Naive thymus-derived CD4-positive, alpha-beta T cell (primary cell): ENCODE results near the gene PRR5L. TPM values are rescaled to one million over a fixed set of nuclear protein-coding genes. Genes with fewer than 3 reads are reported as not detected.

ENCODE experiments used
- ATAC-seq: fragments of 150-1000 bp; cut with Tn5 transposase; 2 replicates; pipeline ENCODE4 v1.10.0; 2021; ENCODE audit warnings: mild to moderate bottlenecking, moderate library complexity
- CTCF ChIA-PET: fragments of 350-600 bp; sonication (Branson Sonifier 250); formaldehyde crosslinking; loops from one replicate; lab custom pipeline; 2021; ENCODE audit warnings: antibody characterized with exemption; lab: Charles Lee
- POLR2A ChIA-PET: fragments of 350-600 bp; sonication (Branson Sonifier 250); formaldehyde crosslinking; loops from one replicate; lab custom pipeline; 2021; ENCODE audit warnings: antibody characterized with exemption, inconsistent platforms; lab: Charles Lee
- DNase-seq, 9 donors: peaks; one replicate each; pipeline versions ENCODE4 v3.0.0 to v3.0.0-alpha.2; 2020 to 2022; ENCODE audit warnings: mixed read lengths in 1 of 9
- H3K27ac ChIP-seq: one replicate; pipeline ENCODE4 v1.7.0; 2013; ENCODE audit warnings: mild to moderate bottlenecking, low read depth, low read length, moderate library complexity
- H3K27me3 ChIP-seq, 2 donors: one replicate each; pipeline ENCODE4 v1.7.0; 2013; ENCODE audit warnings: low read length in 2 of 2, mild to moderate bottlenecking in 2 of 2, moderate library complexity in 2 of 2; ENCODE audit not compliant: control insufficient read depth in 2 of 2, insufficient read depth in 2 of 2
- H3K36me3 ChIP-seq, 3 experiments: 1 replicate in 2 of 3; 2 replicates in 1 of 3; pipeline ENCODE4 v1.7.0; 2013; ENCODE audit warnings: low read length in 3 of 3, mild to moderate bottlenecking in 3 of 3, moderate library complexity in 1 of 3; ENCODE audit not compliant: insufficient read depth in 3 of 3, control insufficient read depth in 2 of 3
- H3K4me1 ChIP-seq, 2 donors: one replicate each; pipeline ENCODE4 v1.7.0; 2013; ENCODE audit warnings: low read length in 2 of 2, mild to moderate bottlenecking in 2 of 2, moderate library complexity in 1 of 2; ENCODE audit not compliant: control insufficient read depth in 2 of 2, insufficient read depth in 2 of 2
- H3K4me3 ChIP-seq: 2 replicates; pipeline ENCODE4 v1.7.0; 2013; ENCODE audit warnings: mild to moderate bottlenecking, low read length
- H3K9me3 ChIP-seq, 3 experiments: 1 replicate in 2 of 3; 2 replicates in 1 of 3; pipeline ENCODE4 v1.7.0; 2013; ENCODE audit warnings: low read length in 3 of 3; ENCODE audit not compliant: control insufficient read depth in 2 of 3
- H3K27ac Mint-ChIP-seq, 9 donors: one replicate each; pipeline ENCODE4 v1.8.0; 2020 to 2022; ENCODE audit warnings: mixed read lengths in 9 of 9, mild to moderate bottlenecking in 8 of 9, moderate library complexity in 5 of 9, inconsistent platforms in 2 of 9
- H3K27me3 Mint-ChIP-seq, 5 donors: one replicate each; pipeline ENCODE4 v1.8.0; 2021 to 2022; ENCODE audit warnings: mixed read lengths in 5 of 5, mild to moderate bottlenecking in 1 of 5
- H3K36me3 Mint-ChIP-seq, 5 donors: one replicate each; pipeline ENCODE4 v1.8.0; 2020 to 2022; ENCODE audit warnings: mixed read lengths in 5 of 5, mild to moderate bottlenecking in 3 of 5, inconsistent platforms in 1 of 5
- H3K4me1 Mint-ChIP-seq, 7 donors: one replicate each; pipeline ENCODE4 v1.8.0; 2020 to 2022; ENCODE audit warnings: mixed read lengths in 7 of 7, mild to moderate bottlenecking in 3 of 7, inconsistent platforms in 1 of 7
- H3K4me3 Mint-ChIP-seq, 10 donors: one replicate each; pipeline ENCODE4 v1.8.0; 2020 to 2022; ENCODE audit warnings: mild to moderate bottlenecking in 10 of 10, mixed read lengths in 10 of 10, moderate library complexity in 6 of 10, inconsistent platforms in 2 of 10
- H3K9me3 Mint-ChIP-seq, 11 donors: one replicate each; pipeline ENCODE4 v1.8.0; 2020 to 2022; ENCODE audit warnings: mixed read lengths in 11 of 11, mild to moderate bottlenecking in 4 of 11, inconsistent platforms in 1 of 11, moderate library complexity in 1 of 11
- intact Hi-C, 2 donors: fragments of 100-400 bp; cut with micrococcal nuclease; formaldehyde crosslinking; loops; one replicate each; pipeline ENCODE4 v1.15.1; 2023
- polyA plus RNA-seq, 2 donors: library from polyadenylated mRNA; unstranded; fragments of 300-500 nt; fragmentation: Illumina TruSeq; gene quantifications; one replicate each; pipeline ENCODE4 v1.2.3, GENCODE V29; 2021
- total RNA-seq, 6 experiments: library from RNA in 5 of 6; stranded (reverse) in 5 of 6; gene quantifications; 1 replicate in 5 of 6; 2 replicates in 1 of 6; pipeline ENCODE4 v1.2.3 and lab custom pipeline; 2021 to 2026

Gene PRR5L
- total and polyA plus RNA-seq, 7 experiments from 2014 or later, result 0.10 to 47.6 (median 2.6) TPM

GRCh38 chr11:36487619-36488018, 191.5 kb downstream of the PRR5L start:
- peaks cover 0 to 4% (median 0%) of the 10 kb centered on the region in 11 donors for H3K9me3 Mint-ChIP-seq
- H3K4me3 ChIP-seq, result no peak overlapping the region
- ChIA-PET CTCF (interaction anchor here (1.0 kb wide), 1 partner anchor 11 kb away, joined by 4 read pairs; no protein-coding TSS in a partner anchor), POLR2A (no interaction called here)
- H3K27me3 Mint-ChIP-seq, result no peaks in the 10 kb centered on the region
- H3K9me3 ChIP-seq, result no peaks in the 10 kb centered on the region
- ATAC-seq (no peak), DNase-seq (no peak)
- H3K4me1 ChIP-seq, result peaks cover 0 to 15% of the 10 kb centered on the region in 2 donors
- H3K27ac Mint-ChIP-seq, result peak overlapping the region in 4 of 9 donors; percentile 4 to 67 (median 18)
- peak overlapping the region in 2 of 10 donors; percentile 22 to 48 for H3K4me3 Mint-ChIP-seq
- peaks cover 18 to 69% (median 37%) of the 10 kb centered on the region in 5 donors for H3K36me3 Mint-ChIP-seq
- H3K4me1 Mint-ChIP-seq, result peaks cover 17 to 45% (median 33%) of the 10 kb centered on the region in 7 donors
- intact Hi-C loops, result no loop called here
- no peaks in the 10 kb centered on the region for H3K27me3 ChIP-seq
- H3K27ac ChIP-seq, result no peak overlapping the region
- peaks cover 0 to 46% (median 7%) of the 10 kb centered on the region in 3 experiments for H3K36me3 ChIP-seq

GRCh38 chr11:36488096-36488495, 192.0 kb downstream of the PRR5L start:
- Histone ChIP-seq H3K9me3 (no peaks in the 10 kb centered on the region), H3K36me3 (peaks cover 0 to 46% (median 7%) of the 10 kb centered on the region in 3 experiments), H3K4me3 (no peak overlapping the region), H3K27me3 (no peaks in the 10 kb centered on the region), H3K27ac (no peak overlapping the region), H3K4me1 (peaks cover 0 to 15% of the 10 kb centered on the region in 2 donors)
- H3K9me3 Mint-ChIP-seq, result peaks cover 0 to 2% (median 0%) of the 10 kb centered on the region in 11 donors
- intact Hi-C loops, result no loop called here
- peaks cover 21 to 49% (median 36%) of the 10 kb centered on the region in 7 donors for H3K4me1 Mint-ChIP-seq
- H3K27ac Mint-ChIP-seq, result peak overlapping the region in 4 of 9 donors; percentile 64 to 67 (median 66)
- CTCF ChIA-PET, result interaction anchor here (1.0 kb wide), 1 partner anchor 11 kb away, joined by 4 read pairs; no protein-coding TSS in a partner anchor
- POLR2A ChIA-PET, result no interaction called here
- DNase-seq (no peak), ATAC-seq (peak; percentile 36)
- peaks cover 22 to 69% (median 38%) of the 10 kb centered on the region in 5 donors for H3K36me3 Mint-ChIP-seq
- peak overlapping the region in 5 of 10 donors; percentile 4 to 50 (median 31) for H3K4me3 Mint-ChIP-seq
- no peaks in the 10 kb centered on the region for H3K27me3 Mint-ChIP-seq

GRCh38 chr11:36490026-36490806, 194.1 kb downstream of the PRR5L start:
- Mint-ChIP-seq H3K27me3 (no peaks in the 10 kb centered on the region), H3K36me3 (peaks cover 18 to 57% (median 25%) of the 10 kb centered on the region in 5 donors), H3K9me3 (no peaks in the 10 kb centered on the region), H3K27ac (no peak overlapping the region), H3K4me3 (no peak overlapping the region), H3K4me1 (peaks cover 21 to 52% (median 36%) of the 10 kb centered on the region in 7 donors)
- H3K9me3 ChIP-seq, result no peaks in the 10 kb centered on the region
- H3K27ac ChIP-seq, result no peak overlapping the region
- ChIA-PET POLR2A (no interaction called here), CTCF (no interaction called here)
- no peak for DNase-seq
- H3K4me1 ChIP-seq, result peaks cover 0 to 15% of the 10 kb centered on the region in 2 donors
- H3K27me3 ChIP-seq, result no peaks in the 10 kb centered on the region
- no peak for ATAC-seq
- H3K36me3 ChIP-seq, result peaks cover 0 to 40% (median 7%) of the 10 kb centered on the region in 3 experiments
- intact Hi-C loops, result loop anchor here (5.0 kb wide), 2 partner anchors 828 to 873 kb away; partner anchors contain the start of genes FJX1 (in 1 of the 2) and TRIM44 (in 1 of the 2)
- no peak overlapping the region for H3K4me3 ChIP-seq

- peaks cover 17 to 42% (median 28%) of the 10 kb centered on the region in 7 donors for H3K4me1 Mint-ChIP-seq
- H3K4me3 Mint-ChIP-seq, result no peak overlapping the region
- POLR2A ChIA-PET, result interaction anchor here (1.0 kb wide), 1 partner anchor 10 kb away, joined by 3 read pairs; no protein-coding TSS in a partner anchor
- no peaks in the 10 kb centered on the region for H3K9me3 Mint-ChIP-seq
- DNase-seq, result peak in 7 of 9 donors; percentile 11 to 48 (median 36)
- peak overlapping the region in 4 of 9 donors; percentile 7 to 53 (median 44) for H3K27ac Mint-ChIP-seq
- no peaks in the 10 kb centered on the region for H3K27me3 Mint-ChIP-seq
- intact Hi-C loops, result loop anchor here (1.0 to 5.0 kb wide), 12 partner anchors 16 to 877 kb away; partner anchors contain the start of genes COMMD9 (in 1 of the 2), FJX1 (in 1 of the 2) and TRIM44 (in 1 of the 2)
- no peak overlapping the region for H3K27ac ChIP-seq
- CTCF ChIA-PET, result interaction anchor here (0.6 to 2.0 kb wide), 11 partner anchors 8 to 884 kb away, joined by 3 to 16 read pairs (median 4); partner anchors contain the start of genes COMMD9 and TRAF6
- no peaks in the 10 kb centered on the region for H3K9me3 ChIP-seq
- peaks cover 0 to 8% of the 10 kb centered on the region in 2 donors for H3K4me1 ChIP-seq
- H3K27me3 ChIP-seq, result no peaks in the 10 kb centered on the region
- peaks cover 6 to 33% (median 12%) of the 10 kb centered on the region in 3 experiments for H3K36me3 ChIP-seq
- ATAC-seq, result peak; percentile 81
- peaks cover 19 to 47% (median 28%) of the 10 kb centered on the region in 5 donors for H3K36me3 Mint-ChIP-seq
- H3K4me3 ChIP-seq, result no peak overlapping the region
Measured at GRCh38 chr11:36492724-36493304, 196.7 kb downstream of the PRR5L start.

GRCh38 chr11:36493332-36493731, 197.2 kb downstream of the PRR5L start:
- ChIA-PET CTCF (interaction anchor here (0.6 to 2.0 kb wide), 11 partner anchors 8 to 884 kb away, joined by 3 to 16 read pairs (median 4); partner anchors contain the start of genes COMMD9 and TRAF6), POLR2A (interaction anchor here (1.0 kb wide), 1 partner anchor 10 kb away, joined by 3 read pairs; no protein-coding TSS in a partner anchor)
- peaks cover 0 to 5% of the 10 kb centered on the region in 2 donors for H3K4me1 ChIP-seq
- Mint-ChIP-seq H3K4me3 (no peak overlapping the region), H3K9me3 (no peaks in the 10 kb centered on the region), H3K4me1 (peaks cover 14 to 37% (median 24%) of the 10 kb centered on the region in 7 donors), H3K27me3 (no peaks in the 10 kb centered on the region), H3K27ac (peak overlapping the region in 2 of 9 donors; percentile 52 to 53), H3K36me3 (peaks cover 15 to 44% (median 26%) of the 10 kb centered on the region in 5 donors)
- H3K27me3 ChIP-seq, result no peaks in the 10 kb centered on the region
- H3K9me3 ChIP-seq, result no peaks in the 10 kb centered on the region
- H3K4me3 ChIP-seq, result no peak overlapping the region
- DNase-seq (no peak), ATAC-seq (no peak)
- H3K36me3 ChIP-seq, result peaks cover 6 to 37% (median 12%) of the 10 kb centered on the region in 3 experiments
- intact Hi-C loops, result loop anchor here (2.0 to 5.0 kb wide), 4 partner anchors 15 to 876 kb away; partner anchors contain the start of genes FJX1 (in 1 of the 2) and TRIM44 (in 1 of the 2)
- no peak overlapping the region for H3K27ac ChIP-seq

- Mint-ChIP-seq H3K36me3 (peaks cover 4 to 27% (median 10%) of the 10 kb centered on the region in 5 donors), H3K27ac (peak overlapping the region in 1 of 9 donors; percentile 12), H3K4me1 (peaks cover 10 to 45% (median 33%) of the 10 kb centered on the region in 7 donors), H3K9me3 (no peaks in the 10 kb centered on the region), H3K4me3 (no peak overlapping the region), H3K27me3 (no peaks in the 10 kb centered on the region)
- intact Hi-C loops, result no loop called here
- Histone ChIP-seq H3K27me3 (no peaks in the 10 kb centered on the region), H3K36me3 (peaks cover 6 to 39% (median 11%) of the 10 kb centered on the region in 3 experiments), H3K9me3 (no peaks in the 10 kb centered on the region), H3K27ac (no peak overlapping the region), H3K4me3 (no peak overlapping the region), H3K4me1 (no peaks in the 10 kb centered on the region)
- CTCF ChIA-PET, result interaction anchor here (1.0 to 1.2 kb wide), 4 partner anchors 10 to 883 kb away, joined by 3 to 4 read pairs (median 3); partner anchors contain the start of gene TRAF6
- DNase-seq, result no peak
- no peak for ATAC-seq
- POLR2A ChIA-PET, result no interaction called here
Measured at GRCh38 chr11:36498721-36499120, 202.6 kb downstream of the PRR5L start.
